CD4-positive, alpha-beta T cell treated with Interleukin-17A for 1 hour (primary cell): ENCODE results near the gene MYOCOS.
"Not testable (repeated sequence)": the region's sequence is repeated elsewhere in the genome, so short reads cannot be mapped to it uniquely, and the experiment has no call there.

Experiments
- DNase-seq: peaks from one replicate; pipeline ENCODE4 v3.0.0-alpha.2; 2020

MYOCOS gene

GRCh38 chr1:171627020-171627419 lies 5.0 kb downstream of the MYOCOS start:
- no peak for DNase-seq

DNA sequence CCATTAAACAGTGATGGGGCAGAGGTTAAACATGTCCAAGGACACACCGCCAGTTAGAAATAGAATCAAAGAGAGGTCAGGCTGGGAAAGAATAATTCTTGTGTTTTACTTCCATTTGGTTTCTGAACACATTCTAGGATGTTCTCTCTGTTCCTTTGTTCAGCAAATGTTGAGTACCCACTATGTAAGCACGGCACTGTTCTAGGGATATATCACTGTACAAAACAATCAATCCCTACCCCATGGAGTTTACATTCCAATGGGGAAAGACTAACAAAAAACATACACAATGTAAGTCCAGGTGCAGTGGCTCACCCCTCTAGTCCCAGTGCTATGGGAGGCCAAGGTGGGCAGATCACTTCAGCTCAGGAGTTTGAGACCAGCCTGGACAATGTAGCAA lies 6.2 kb downstream of the MYOCOS start:
- DNase-seq: no peak

GRCh38 chr1:171635661-171636060 lies 13.6 kb downstream of the MYOCOS start:
- no peak for DNase-seq

GRCh38 chr1:171636141-171636540 lies 14.1 kb downstream of the MYOCOS start:
- DNase-seq: no peak

GRCh38 chr1:171637928-171638576 lies 16.0 kb downstream of the MYOCOS start:
- no peak for DNase-seq

DNA sequence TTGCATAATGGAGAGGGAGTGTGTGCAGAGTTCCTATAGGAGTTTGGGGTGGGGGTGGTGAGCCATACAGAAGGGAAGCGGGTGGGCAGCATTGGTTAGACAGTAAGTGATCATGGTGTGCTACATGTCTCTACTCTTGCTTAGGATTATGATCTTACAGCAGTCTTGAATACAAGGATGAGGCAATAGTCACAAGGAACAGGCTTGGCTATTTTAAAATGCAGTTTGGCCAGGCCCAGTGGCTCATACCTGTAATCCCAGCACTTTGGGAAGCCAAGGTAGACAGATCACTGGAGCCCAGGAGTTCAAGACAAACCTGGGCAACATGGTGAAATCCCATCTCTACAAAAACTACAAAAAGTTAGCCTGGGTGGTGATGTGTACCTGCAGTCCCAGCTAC lies 18.2 kb downstream of the MYOCOS start:
- DNase-seq: no peak

DNA sequence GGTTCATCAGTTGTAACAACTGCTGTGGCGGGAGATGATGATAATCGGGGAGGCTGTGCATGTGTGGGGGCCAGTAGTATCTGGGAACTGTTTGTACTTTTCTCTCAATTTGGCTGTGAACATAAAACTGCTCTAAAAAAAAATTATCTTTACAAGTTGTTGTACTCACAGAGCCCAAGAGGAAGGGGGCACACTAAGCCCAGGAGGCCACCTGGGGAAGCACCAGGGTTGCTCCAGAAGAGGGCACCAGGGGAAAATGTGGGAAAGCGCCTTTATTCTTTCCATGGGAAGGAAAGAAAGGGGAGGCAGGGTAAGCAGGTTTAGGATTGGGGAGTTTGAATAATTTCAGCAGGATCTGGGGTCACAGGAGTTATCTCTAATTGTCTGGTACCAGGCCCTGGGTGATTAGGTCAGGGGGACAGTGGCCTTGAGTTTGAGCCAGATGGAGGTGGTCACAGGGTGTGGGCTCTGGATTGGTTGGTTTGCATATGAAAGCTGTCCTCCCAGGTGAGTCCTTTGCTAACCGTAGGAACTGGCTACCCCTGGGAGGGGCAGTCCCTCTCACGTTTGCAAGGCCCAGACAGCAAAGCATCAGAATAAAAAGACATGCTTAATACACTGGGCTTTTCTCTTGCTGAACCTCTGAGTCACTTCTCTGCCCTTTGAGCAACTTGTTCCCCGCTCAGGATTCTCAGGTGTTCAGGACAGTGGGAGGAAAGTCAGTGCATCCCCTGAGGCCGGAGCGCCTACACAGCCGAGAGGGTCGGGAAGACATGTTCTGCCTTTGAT lies 19.2 kb downstream of the MYOCOS start:
- DNase-seq: no peak

DNA sequence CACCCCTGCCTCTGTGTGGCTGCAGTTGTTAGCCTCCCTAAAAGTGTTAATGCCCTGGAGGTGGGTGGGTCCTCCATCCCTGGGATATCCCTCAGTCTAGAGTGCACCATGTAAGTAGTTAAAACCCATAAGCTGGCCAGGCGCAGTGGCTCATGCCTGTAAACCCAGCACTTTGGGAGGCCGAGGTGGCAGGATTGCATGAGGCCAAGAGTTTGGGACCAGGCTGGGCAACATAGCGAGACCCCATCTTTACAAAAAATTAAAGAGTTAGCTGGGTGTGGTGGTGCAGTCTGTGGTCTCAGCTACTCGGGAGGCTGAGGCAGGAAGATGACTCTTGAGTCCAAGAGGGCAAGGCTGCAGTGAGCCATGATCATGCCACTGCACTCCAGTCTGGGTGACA lies 20.2 kb downstream of the MYOCOS start:
- no peak for DNase-seq

GRCh38 chr1:171643156-171643555 lies 21.1 kb downstream of the MYOCOS start:
- DNase-seq: no peak

- DNase-seq: peak; percentile 75
These were observed 22.9 kb downstream of the MYOCOS start for GRCh38 chr1:171644805-171645483.

- DNase-seq: no peak
These were observed 23.7 kb downstream of the MYOCOS start for GRCh38 chr1:171645553-171646248.

- DNase-seq: no peak
These were observed 24.2 kb downstream of the MYOCOS start for GRCh38 chr1:171646249-171646560.

GRCh38 chr1:171652234-171652822 lies 30.3 kb downstream of the MYOCOS start, which contains the start of gene MYOC:
Gene MYOC, minus strand, starts transcription at chr1:171652688. Its CDS starts 77 bp downstream, at chr1:171652611.
- no peak for DNase-seq

DNA sequence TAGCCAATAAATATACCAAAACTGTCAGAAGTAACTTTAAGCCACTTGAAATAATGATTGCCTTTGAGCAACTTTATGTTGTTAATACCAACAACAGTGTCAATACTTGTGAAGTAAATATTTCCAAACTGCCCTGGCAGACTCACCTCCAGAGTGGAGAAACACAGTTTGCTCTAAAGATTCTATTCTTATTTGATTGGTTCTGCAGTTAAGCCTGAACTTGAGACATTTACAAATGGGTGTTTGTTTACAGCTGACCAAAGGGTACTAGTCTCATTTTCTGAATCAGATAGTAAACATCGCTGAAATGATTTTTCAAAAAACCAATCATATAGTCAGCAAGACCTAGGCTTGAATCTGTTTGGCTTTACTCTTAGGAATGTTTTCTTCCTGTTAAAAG lies 31.8 kb downstream of the MYOCOS start:
- no peak for DNase-seq

- no peak for DNase-seq
These were observed 32.3 kb downstream of the MYOCOS start for GRCh38 chr1:171654201-171654941.

DNA sequence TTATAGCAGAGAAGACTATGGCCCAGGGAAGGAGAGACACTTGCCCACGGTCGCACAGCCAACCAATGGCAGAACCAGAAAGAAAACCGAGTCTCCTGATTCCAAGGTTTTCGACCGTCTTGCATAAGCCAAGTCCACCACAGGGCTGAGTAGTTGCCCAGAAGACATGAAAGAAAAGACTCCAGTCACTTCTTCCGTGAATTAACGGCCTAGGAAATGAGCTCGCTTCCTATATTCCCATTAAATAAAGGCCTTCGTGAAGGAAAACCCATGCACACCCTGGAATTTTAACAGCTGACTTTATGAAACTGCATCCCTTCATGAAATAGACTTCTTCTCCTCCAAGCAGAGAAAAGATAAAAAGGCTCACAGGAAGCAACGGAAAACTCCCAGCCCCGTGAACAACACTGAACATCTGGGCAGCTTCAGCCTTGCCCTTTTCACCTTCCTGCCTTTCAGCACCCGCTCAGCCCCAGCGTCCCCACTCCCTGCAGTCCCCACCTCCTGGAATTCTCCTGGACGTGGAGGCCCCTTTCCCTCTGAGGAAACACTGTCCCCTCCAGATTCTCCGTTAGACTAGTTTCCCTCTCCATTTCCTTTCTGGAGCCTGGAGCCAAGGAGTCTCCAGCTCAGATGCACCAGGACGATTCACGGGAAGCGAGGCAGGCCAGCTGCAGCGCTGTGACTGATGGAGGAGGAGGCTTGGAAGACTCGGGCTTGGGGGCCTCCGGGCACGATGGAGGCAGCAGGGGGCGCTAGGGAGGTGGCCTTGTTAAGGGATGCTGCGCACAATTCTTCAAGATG lies 33.1 kb downstream of the MYOCOS start:
- DNase-seq: peak; percentile 59

DNA sequence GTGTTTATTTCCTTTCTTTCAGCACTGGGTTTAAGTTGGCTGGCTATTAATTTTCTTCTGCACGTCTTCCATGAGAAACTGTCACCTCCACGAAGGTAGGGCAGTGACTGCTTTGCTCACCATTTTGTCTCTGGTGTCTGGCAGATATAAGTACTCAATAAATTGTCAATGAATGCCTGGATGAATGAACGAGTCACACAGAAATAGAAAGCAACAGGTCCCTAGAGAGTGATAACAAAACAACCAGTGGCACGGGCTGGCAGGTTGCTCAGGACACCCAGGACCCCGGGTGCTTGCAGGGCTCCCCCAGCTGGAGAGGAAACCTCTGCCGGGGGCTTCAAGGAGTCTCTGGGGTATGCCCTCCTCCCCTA lies 33.7 kb downstream of the MYOCOS start:
- no peak for DNase-seq

DNA sequence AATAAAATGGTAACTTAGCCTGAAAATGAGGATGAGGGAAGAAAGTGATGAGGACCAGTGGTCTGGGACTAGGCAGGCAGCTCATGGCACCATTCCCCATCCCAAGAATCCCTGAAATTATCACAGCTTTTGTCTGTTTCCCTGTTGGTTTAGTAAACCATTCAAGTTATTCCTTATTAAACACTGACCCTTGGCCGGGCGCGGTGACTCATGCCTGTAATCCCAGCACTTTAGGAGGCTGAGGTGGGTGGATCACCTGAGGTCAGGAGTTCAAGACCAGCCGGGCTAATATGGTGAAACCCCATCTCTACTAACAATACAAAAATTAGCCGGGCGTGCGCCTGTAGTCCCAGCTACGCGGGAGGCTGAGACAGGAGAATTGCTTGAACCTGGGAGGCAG lies 34.2 kb downstream of the MYOCOS start:
- not testable (repeated sequence) for DNase-seq

- DNase-seq: no peak
These were observed 39.1 kb downstream of the MYOCOS start for GRCh38 chr1:171661076-171661650.

DNA sequence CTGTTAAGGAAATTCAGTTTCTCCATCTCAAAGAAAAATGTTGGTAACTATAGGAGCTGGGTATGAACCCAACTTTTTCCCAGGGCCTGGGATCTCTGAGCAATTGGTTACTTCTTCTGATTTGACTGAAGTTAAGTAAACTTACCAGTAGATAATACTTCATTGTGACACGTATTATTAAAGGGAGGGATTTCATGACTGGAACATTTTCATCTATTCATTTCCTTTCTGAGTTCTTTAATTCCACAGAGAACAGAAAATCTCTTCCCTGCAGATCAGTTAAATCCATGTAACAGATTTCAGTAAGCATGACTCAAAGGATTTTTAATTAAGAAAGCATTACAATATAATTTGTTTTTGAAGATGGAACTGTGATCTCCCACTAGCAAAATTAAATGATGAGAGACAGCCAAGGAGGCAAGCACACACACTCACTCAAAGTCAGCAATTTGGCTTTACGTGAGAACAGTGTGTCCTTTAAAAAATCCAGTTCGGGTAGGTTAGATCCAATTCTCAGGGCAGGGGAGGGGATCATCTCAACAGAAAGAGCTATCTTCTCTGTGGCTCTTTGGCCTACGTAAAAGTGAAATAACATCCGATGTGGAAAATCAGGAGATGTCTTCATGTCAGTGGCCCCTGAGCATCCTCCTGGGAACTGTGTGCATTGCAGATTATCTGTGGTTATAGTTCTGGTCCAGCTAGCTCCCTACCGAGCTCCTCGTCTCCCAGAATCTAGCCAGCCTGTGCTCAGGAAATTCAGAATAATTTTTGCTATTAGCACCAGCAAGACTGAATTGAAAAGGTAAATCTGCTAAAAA lies 41.2 kb downstream of the MYOCOS start:
- no peak for DNase-seq
